Neuronal stem cell (in vitro differentiated cells): ENCODE results near the gene KIF11.

ENCODE experiments used
- DNase-seq: peaks from one replicate; pipeline ENCODE4 v3.0.0-alpha.2; 2013; ENCODE audit warnings: low spot score
- H2AFZ ChIP-seq: one replicate; pipeline ENCODE4 v1.6.1; 2013; ENCODE audit warnings: mild to moderate bottlenecking, low read length, inconsistent platforms
- H2AK5ac ChIP-seq: 2 replicates; pipeline ENCODE4 v1.6.1; 2013; ENCODE audit warnings: low read depth, mild to moderate bottlenecking, inconsistent platforms, low read length, moderate library complexity, mixed read lengths
- H2BK120ac ChIP-seq: 2 replicates; pipeline ENCODE4 v1.6.1; 2013; ENCODE audit warnings: low read depth, mild to moderate bottlenecking, inconsistent platforms, low read length, moderate library complexity, mixed read lengths
- H2BK12ac ChIP-seq: one replicate; pipeline ENCODE4 v1.6.1; 2013; ENCODE audit warnings: low read length, inconsistent platforms
- H2BK15ac ChIP-seq: 2 replicates; pipeline ENCODE4 v1.6.1; 2013; ENCODE audit warnings: mild to moderate bottlenecking, low read length, inconsistent platforms, mixed read lengths
- H2BK5ac ChIP-seq: one replicate; pipeline ENCODE4 v1.6.1; 2013; ENCODE audit warnings: inconsistent platforms, mild to moderate bottlenecking, low read length, moderate library complexity
- H3K14ac ChIP-seq: one replicate; pipeline ENCODE4 v1.6.1; 2013; ENCODE audit warnings: low read length, inconsistent platforms
- H3K18ac ChIP-seq: 2 replicates; pipeline ENCODE4 v1.6.1; 2013; ENCODE audit warnings: low read length, inconsistent platforms
- H3K23ac ChIP-seq: 2 replicates; pipeline ENCODE4 v1.6.1; 2013; ENCODE audit warnings: low read depth, mild to moderate bottlenecking, mixed read lengths, low read length, inconsistent platforms; ENCODE audit not compliant: poor library complexity
- H3K27ac ChIP-seq: replicated peaks from 3 replicates; pipeline ENCODE4 v1.5.1; 2013; ENCODE audit warnings: low read length, inconsistent platforms
- H3K27me3 ChIP-seq, 3 experiments: 2 replicates each; pipeline ENCODE4 v1.6.1; 2013; ENCODE audit warnings: low read length in 3 of 3, mild to moderate bottlenecking in 2 of 3, inconsistent platforms in 1 of 3, low read depth in 1 of 3, mixed read lengths in 1 of 3, moderate library complexity in 1 of 3; ENCODE audit not compliant: control insufficient read depth in 3 of 3, insufficient read depth in 3 of 3
- H3K36me3 ChIP-seq, 2 donors: replicated peaks in 1 of 2; 2 replicates each; pipeline ENCODE4 v1.6.1; 2013; ENCODE audit warnings: low read length in 2 of 2; ENCODE audit not compliant: control insufficient read depth in 2 of 2, insufficient read depth in 2 of 2
- H3K4ac ChIP-seq: 2 replicates; pipeline ENCODE4 v1.6.1; 2013; ENCODE audit warnings: inconsistent platforms, mild to moderate bottlenecking, low read length, moderate library complexity
- H3K4me1 ChIP-seq, 2 donors: 1 replicate in 1 of 2; 2 replicates in 1 of 2; pipeline ENCODE4 v1.6.1; 2013; ENCODE audit warnings: low read length in 2 of 2, low read depth in 1 of 2; ENCODE audit not compliant: control insufficient read depth in 2 of 2, insufficient read depth in 1 of 2
- H3K4me2 ChIP-seq: one replicate; pipeline ENCODE4 v1.6.1; 2013; ENCODE audit warnings: mild to moderate bottlenecking, low read length, inconsistent platforms; ENCODE audit not compliant: insufficient read depth, poor library complexity, severe bottlenecking
- H3K4me3 ChIP-seq, 2 donors: 2 replicates each; pipeline ENCODE4 v1.5.1; 2013; ENCODE audit warnings: low read length in 2 of 2, mild to moderate bottlenecking in 2 of 2, inconsistent platforms in 1 of 2, moderate library complexity in 1 of 2
- H3K79me1 ChIP-seq: one replicate; pipeline ENCODE4 v1.6.1; 2013; ENCODE audit warnings: low read depth, mild to moderate bottlenecking, inconsistent platforms, low read length, moderate library complexity
- H3K9ac ChIP-seq: one replicate; pipeline ENCODE4 v1.6.1; 2013; ENCODE audit warnings: mild to moderate bottlenecking, low read depth, low read length, inconsistent platforms; ENCODE audit not compliant: poor library complexity
- H3K9me3 ChIP-seq, 2 donors: replicated peaks in 1 of 2; 2 replicates each; pipeline versions ENCODE3 to v1.6.1; 2013; ENCODE audit warnings: low read length in 2 of 2, mild to moderate bottlenecking in 2 of 2, inconsistent platforms in 1 of 2, low read depth in 1 of 2, mixed read lengths in 1 of 2, moderate library complexity in 1 of 2; ENCODE audit not compliant: control insufficient read depth in 2 of 2, insufficient read depth in 1 of 2
- H4K8ac ChIP-seq: one replicate; pipeline ENCODE4 v1.6.1; 2013; ENCODE audit warnings: low read depth, mild to moderate bottlenecking, inconsistent platforms, low read length, moderate library complexity
- H4K91ac ChIP-seq: one replicate; pipeline ENCODE4 v1.6.1; 2013; ENCODE audit warnings: low read length, low read depth, mild to moderate bottlenecking, inconsistent platforms; ENCODE audit not compliant: poor library complexity
- WGBS, 2 donors: extraction: QIAGEN DNeasy Blood & Tissue Kit; methylation state at CpG; one replicate each; pipeline ENCODE4 v1.1.7; 2013; ENCODE audit warnings: missing lambda C conversion rate in 2 of 2, mixed read lengths in 1 of 2; ENCODE audit not compliant: insufficient read length in 2 of 2, insufficient replicate concordance in 1 of 2; ENCODE audit errors: extremely low coverage in 2 of 2; 5-methylcytosine and 5-hydroxymethylcytosine counted together

Gene KIF11

GRCh38 chr10:92619368-92619767 lies 26.4 kb downstream of the KIF11 start:
- Histone ChIP-seq H3K4me1 (no peaks in the 10 kb centered on the region), H3K4ac (no peak overlapping the region), H3K9me3 (no peaks in the 10 kb centered on the region), H2AK5ac (no peak overlapping the region), H3K23ac (no peak overlapping the region), H3K14ac (no peak overlapping the region), H2BK15ac (no peak overlapping the region), H3K4me3 (no peak overlapping the region), H4K8ac (no peak overlapping the region), H3K36me3 (peaks cover 22 to 96% of the 10 kb centered on the region in 2 donors), H3K27me3 (no peaks in the 10 kb centered on the region), H2BK5ac (no peak overlapping the region), H2AFZ (no peak overlapping the region), H2BK12ac (no peak overlapping the region), H4K91ac (no peak overlapping the region), H3K4me2 (no peak overlapping the region), H3K79me1 (peaks cover 3% of the 10 kb centered on the region), H3K9ac (no peak overlapping the region), H3K27ac (no peak overlapping the region), H2BK120ac (no peak overlapping the region), H3K18ac (no peak overlapping the region)
- no peak for DNase-seq

GRCh38 chr10:92627845-92628480 lies 35.0 kb downstream of the KIF11 start:
- Histone ChIP-seq H4K91ac (no peak overlapping the region), H2AK5ac (no peak overlapping the region)

GRCh38 chr10:92629945-92630344 lies 37.0 kb downstream of the KIF11 start:
- H2BK15ac ChIP-seq = no peak overlapping the region
- DNase-seq = no peak
- no peak overlapping the region for H3K27ac ChIP-seq
- no peak overlapping the region for H3K9ac ChIP-seq
- H2AK5ac ChIP-seq = no peak overlapping the region
- H3K36me3 ChIP-seq = peaks cover 4 to 91% of the 10 kb centered on the region in 2 donors
- H2BK120ac ChIP-seq = no peak overlapping the region
- H3K27me3 ChIP-seq = no peaks in the 10 kb centered on the region
- no peak overlapping the region for H2BK5ac ChIP-seq
- no peaks in the 10 kb centered on the region for H3K79me1 ChIP-seq
- H3K4me1 ChIP-seq = no peaks in the 10 kb centered on the region
- no peak overlapping the region for H4K8ac ChIP-seq
- H3K4me3 ChIP-seq = no peak overlapping the region
- no peak overlapping the region for H3K23ac ChIP-seq
- H3K9me3 ChIP-seq = peaks cover 0 to 4% of the 10 kb centered on the region in 2 donors
- H3K4ac ChIP-seq = no peak overlapping the region
- no peak overlapping the region for H4K91ac ChIP-seq
- no peak overlapping the region for H2AFZ ChIP-seq
- H3K14ac ChIP-seq = no peak overlapping the region
- H2BK12ac ChIP-seq = no peak overlapping the region
- WGBS, 2 donors = no CpG with 5 or more reads among the region's 2 CpGs
- no peak overlapping the region for H3K18ac ChIP-seq
- no peak overlapping the region for H3K4me2 ChIP-seq

More at GRCh38 chr10:92627845-92628480, 35.0 kb downstream of the KIF11 start:
- H3K14ac ChIP-seq = no peak overlapping the region
- H3K27me3 ChIP-seq = no peaks in the 10 kb centered on the region
- H3K4me1 ChIP-seq = no peaks in the 10 kb centered on the region
- no peak overlapping the region for H2BK15ac ChIP-seq
- H3K4me3 ChIP-seq = no peak overlapping the region
- H3K36me3 ChIP-seq = peaks cover 11 to 93% of the 10 kb centered on the region in 2 donors
- no peak overlapping the region for H2AFZ ChIP-seq
- no peak overlapping the region for H3K9ac ChIP-seq
- H3K79me1 ChIP-seq = no peaks in the 10 kb centered on the region
- no peak overlapping the region for H2BK5ac ChIP-seq
- H2BK12ac ChIP-seq = no peak overlapping the region
- H3K9me3 ChIP-seq = peaks cover 0 to 4% of the 10 kb centered on the region in 2 donors
- H2BK120ac ChIP-seq = no peak overlapping the region
- DNase-seq = no peak
- no peak overlapping the region for H3K27ac ChIP-seq
- no peak overlapping the region for H3K4ac ChIP-seq
- H4K8ac ChIP-seq = no peak overlapping the region
- H3K4me2 ChIP-seq = no peak overlapping the region
- no CpG with 5 or more reads among the region's 2 CpGs for WGBS, 2 donors
- no peak overlapping the region for H3K23ac ChIP-seq
- no peak overlapping the region for H3K18ac ChIP-seq

GRCh38 chr10:92638037-92638436 lies 45.1 kb downstream of the KIF11 start:
- Histone ChIP-seq H3K9ac (no peak overlapping the region), H2BK120ac (no peak overlapping the region), H3K4me1 (no peaks in the 10 kb centered on the region), H2BK5ac (no peak overlapping the region), H3K27me3 (no peaks in the 10 kb centered on the region), H4K91ac (no peak overlapping the region), H2BK12ac (no peak overlapping the region), H2BK15ac (no peak overlapping the region), H3K4me2 (no peak overlapping the region), H2AFZ (no peak overlapping the region), H3K9me3 (peaks cover 0 to 3% of the 10 kb centered on the region in 2 donors), H3K4me3 (no peak overlapping the region), H3K18ac (no peak overlapping the region), H3K27ac (no peak overlapping the region), H3K4ac (no peak overlapping the region), H3K23ac (no peak overlapping the region), H3K79me1 (no peaks in the 10 kb centered on the region), H3K14ac (no peak overlapping the region), H4K8ac (no peak overlapping the region), H2AK5ac (no peak overlapping the region), H3K36me3 (peaks cover 8 to 97% of the 10 kb centered on the region in 2 donors)
- DNase-seq = no peak
